Activated T-cell treated with anti-CD3 and anti-CD28 coated beads for 48 hours (primary cell): ENCODE data around the gene CMTM7.
"Not testable (repeated sequence)": the region's sequence is repeated elsewhere in the genome, so short reads cannot be mapped to it uniquely, and the experiment has no call there.

Experiments used
- DNase-seq: peaks from one replicate; pipeline ENCODE4 v3.0.0-alpha.2; 2020; ENCODE audit warnings: low read depth

The CMTM7 gene

DNA sequence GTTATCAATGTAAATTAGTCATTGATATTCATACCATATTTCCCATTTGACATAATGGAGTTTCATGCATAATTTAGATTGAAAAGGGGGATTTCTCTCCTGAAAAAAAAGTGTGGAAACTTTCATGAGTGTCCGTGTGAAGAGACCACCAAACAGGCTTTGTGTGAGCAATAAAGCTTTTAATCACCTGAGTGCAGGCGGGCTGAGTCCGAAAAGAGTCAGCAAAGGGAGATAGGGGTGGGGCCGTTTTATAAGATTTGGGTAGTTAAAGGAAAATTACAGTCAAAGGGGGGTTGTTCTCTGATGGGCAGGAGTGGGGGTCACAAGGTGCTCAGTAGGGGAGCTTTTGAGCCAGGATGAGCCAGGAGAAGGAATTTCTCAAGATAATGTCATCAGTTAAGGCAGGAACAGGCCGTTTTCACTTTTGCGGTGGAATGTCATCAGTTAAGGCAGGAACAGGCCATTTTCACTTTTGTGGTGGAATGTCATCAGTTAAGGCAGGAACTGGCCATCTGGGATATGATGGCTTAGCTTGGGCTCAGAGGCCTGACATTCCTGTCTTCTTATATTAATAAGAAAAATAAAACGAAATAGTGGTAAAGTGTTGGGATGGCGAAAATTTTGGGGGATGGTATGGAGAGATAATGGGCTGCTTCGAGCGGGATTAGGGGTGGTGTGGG, 69.3 kb downstream of the CMTM7 start:
- not testable (repeated sequence) for DNase-seq

DNA sequence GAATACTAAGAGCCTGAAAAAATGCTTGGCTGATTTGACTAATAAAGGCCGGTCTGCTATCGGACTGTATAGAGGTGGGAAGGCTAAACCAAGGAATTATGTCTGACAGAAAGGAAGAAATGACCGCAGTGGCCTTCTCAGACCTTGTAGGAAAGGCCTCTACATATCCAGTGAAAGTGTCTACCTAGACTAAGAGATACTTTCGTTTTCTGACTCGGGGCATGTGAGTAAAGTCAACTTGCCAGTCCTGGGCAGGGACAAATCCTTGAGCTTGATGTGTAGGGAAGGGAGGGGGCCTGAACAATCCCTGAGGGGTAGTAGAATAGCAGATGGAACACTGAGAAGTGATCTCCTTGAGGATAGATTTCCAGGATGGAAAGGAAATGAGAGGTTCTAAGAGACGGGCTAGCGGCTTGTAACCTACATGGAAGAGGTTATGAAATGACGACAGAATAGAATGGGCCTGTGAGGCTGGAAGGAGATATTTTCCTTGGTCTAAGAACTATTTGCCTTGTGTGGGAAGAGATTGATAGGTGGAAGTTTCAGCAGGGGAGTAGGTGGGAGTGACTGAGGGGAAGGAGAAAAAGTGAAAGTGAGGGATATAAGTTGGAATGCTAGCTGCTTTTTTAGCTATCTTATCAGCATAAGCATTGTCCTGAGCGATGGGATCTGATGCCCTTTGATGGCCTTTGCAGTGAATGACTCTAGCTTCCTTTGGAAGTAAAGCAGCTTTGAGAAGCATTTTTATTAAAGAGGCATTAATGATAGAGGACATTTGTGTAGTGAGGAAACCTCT, 70.7 kb downstream of the CMTM7 start:
- not testable (repeated sequence) for DNase-seq

DNA sequence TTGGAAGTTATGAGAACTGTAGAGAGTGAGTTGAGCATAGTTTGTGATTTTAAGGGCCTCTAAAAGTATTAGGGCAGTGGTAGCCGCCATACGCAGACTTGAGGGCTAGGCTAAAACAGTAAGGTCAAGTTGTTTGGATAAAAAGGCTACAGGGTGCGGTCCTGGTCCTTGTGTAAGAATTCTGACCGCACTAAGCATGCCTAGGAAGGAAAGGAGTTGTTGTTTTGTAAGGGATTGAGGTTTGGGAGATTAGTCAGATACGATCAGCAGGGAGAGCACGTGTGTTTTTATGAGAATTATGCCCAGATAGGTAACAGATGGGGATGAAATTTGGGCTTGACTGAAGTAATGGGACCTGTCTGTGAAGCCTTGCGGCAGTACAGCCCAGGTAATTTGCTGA, 71.8 kb downstream of the CMTM7 start:
- DNase-seq = not testable (repeated sequence)

DNA sequence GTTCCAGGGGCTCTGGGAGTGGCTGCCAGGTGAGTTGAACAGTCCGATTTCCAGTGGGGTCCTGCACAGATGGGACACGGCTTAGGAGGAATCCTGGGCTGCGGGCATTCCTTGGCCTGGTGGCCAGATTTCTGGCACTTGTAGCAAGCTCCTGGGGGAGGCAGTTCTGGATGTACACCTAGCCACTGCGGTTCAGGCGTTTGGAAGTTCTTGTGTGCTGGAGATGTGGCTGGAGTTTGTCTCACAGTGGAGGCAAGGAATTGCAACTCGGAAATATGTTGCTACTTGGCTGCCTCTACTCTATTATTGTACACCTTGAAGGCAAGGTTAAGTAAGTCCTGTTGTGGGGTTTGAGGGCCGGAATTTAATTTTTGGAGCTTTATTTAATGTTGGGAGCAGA, 73.1 kb downstream of the CMTM7 start:
- not testable (repeated sequence) for DNase-seq

DNA sequence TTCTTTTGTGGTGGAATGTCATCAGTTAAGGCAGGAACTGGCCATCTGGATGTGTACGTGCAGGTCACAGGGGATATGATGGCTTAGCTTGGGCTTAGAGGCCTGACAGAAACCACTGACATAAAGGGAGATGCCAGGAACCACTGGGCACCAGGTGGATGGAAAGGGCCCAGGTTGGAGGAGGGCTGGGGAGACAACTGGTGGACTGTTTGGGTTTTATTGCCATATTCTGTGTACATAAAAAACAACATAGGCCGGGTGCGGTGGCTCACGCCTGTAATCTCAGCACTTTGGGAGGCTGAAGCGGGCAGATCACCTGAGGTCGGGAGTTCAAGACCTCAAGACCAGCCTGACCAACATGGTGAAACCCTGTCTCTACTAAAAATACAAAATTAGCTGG, 75.2 kb downstream of the CMTM7 start:
- not testable (repeated sequence) for DNase-seq

DNA sequence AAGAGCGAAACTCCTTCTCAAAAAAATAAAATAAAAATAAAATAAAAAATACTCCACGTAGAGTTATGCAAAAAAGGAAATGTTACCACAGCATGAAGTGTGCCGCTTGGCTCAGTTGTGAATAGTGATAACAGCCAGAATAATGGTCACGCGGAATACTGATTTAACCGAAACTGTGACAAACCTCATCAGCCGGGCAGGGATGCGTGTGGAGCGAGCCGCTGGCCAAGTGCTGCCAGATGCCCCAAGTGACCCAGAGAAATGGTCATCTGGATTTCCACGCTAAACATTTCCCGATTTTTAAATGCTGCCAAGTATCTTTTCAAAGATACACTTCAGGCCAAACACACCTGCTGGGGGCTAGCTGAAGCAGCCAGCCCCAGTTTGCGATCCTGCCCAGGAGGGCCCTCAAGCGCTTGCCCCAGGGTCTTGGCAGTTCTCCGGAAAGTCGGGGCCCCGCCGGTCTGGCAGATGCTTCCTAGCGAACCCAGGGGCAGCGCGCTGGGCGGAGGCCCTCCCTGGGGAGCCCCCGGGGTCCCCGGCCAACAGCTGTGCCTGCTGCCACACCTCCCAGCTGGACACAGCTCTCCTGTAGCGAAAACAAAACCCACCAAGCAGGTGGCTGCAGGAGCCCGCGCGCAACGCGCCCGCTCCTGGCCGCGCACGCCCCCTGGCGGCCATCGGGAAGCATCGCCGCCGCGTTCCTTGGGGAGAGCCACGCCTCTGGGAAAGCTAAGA, 75.8 kb downstream of the CMTM7 start:
- peak; percentile 70 for DNase-seq

DNA sequence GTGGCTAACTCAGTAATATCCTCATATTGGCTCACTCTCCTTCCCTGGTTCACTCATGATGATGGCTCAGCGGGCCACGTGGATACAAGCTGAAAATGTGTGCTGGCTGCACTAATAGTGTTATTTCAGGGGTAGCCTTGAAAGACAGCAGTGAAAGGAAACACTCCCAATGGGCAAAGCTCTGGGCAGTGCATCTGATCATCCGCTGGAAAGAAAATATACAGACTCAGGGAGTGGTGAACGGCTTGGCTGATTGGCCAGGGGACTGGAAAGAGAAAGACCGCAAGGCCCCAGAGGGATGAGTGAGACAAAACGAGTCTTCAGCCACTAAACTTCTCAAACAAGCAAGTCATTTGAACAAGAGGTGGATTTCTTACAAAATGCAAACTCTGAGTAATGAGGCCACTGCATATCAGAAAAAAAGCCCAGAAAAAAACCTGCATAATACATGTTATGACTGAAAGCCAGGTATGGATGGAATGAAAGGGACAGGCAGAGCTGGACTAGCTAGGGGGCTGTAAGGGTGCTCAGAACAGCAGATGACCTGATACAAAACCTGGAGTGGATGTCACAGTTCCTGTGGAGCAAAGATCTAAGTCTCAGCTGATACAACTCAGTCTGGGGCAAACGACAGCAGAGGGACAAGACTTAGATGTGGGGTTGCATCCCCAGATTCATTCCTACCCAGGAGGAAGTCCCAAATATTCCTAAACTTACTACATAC, 77.7 kb downstream of the CMTM7 start:
- no peak for DNase-seq

DNA sequence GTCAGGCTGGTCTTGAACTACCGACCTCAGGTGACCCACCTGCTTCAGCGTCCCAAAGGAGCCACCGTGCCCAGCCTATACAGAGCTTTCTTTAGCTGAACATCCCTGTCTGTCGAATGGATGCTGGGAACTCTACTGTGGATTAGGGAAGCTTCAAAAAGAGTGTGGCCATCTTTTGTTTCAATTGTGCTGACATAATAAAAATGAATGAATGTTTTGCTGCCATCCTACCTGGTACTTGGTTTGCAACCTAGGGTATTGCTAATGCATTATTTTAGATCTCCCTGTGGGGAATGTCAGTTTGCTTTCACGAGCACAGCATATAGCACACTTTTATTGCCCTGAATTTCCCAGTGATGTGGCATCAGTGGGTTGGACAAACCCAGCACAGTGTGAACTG, 78.7 kb downstream of the CMTM7 start:
- DNase-seq = no peak

DNA sequence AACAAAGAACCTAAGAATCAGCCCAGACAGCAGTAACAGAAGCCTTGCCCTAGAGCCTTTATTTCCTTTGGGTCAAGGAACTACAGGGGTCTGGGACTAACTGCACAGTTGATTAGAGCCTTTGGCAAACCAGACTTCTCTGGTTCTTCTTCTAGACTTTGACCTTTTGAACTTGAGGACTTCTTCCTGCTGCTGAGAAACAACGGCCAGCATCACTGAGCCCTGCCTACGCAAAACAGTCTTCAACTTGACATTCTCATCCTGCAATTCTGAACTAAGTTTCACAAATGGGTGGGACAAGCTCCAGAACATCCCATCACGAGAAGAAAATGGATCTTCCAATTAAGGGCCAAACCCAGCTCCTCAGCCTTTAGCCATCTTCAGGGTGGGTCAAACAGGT, 79.6 kb downstream of the CMTM7 start:
- no peak for DNase-seq

DNA sequence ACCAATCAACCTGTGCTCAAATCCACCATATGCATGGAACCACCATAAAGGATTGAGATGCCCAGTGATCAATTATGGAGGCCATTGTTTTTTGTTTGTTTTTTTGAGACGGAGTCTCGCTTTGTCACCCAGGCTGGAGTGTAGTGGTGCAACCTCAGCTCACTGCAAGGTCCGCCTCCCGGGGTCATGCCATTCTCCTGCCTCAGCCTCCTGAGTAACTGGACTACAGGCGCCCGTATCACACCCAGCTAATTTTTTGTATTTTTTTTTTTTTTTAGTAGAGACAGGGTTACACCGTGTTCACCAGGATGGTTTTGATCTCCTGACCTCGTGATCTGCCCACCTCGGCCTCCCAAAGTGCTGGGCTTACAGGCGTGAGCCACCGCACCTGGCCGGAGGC, 80.5 kb downstream of the CMTM7 start:
- DNase-seq = not testable (repeated sequence)

DNA sequence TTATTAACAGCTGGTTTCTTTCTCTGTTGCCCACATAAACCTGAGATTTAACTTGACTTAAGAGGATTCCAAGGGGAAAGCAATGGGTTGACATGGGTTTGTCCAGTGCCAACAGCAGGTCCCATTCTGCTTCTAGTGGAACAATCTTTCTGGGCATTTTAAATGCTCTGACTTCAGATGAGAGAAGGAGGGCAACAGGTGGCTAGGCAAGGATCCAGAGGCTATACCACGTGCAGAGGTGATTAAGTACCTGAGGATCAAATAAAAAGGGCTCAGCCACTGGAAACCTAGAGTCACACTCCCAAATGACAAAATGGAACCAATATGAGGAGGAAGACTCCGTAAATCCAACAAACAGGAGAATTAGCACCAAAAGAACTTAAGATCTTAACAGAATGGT, 82.5 kb downstream of the CMTM7 start:
- no peak for DNase-seq

DNA sequence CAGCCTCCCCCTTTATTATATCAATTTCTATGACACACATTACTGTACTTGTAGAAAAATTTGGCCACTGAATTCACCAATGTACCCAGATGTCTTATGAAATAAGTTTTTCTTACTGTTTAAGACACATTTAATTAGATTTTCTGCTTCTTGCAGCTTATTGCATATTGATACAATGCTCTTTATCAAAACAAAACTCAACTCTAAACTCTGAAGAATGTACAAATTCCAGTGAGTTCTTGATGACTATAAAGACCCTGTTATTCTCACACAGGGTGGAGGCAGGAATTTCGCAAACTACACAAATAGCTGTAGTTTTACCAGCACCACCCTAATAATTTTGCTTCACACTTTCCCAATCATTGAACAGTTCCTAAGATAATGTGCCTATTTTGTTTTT, 89.0 kb downstream of the CMTM7 start:
- no peak for DNase-seq

DNA sequence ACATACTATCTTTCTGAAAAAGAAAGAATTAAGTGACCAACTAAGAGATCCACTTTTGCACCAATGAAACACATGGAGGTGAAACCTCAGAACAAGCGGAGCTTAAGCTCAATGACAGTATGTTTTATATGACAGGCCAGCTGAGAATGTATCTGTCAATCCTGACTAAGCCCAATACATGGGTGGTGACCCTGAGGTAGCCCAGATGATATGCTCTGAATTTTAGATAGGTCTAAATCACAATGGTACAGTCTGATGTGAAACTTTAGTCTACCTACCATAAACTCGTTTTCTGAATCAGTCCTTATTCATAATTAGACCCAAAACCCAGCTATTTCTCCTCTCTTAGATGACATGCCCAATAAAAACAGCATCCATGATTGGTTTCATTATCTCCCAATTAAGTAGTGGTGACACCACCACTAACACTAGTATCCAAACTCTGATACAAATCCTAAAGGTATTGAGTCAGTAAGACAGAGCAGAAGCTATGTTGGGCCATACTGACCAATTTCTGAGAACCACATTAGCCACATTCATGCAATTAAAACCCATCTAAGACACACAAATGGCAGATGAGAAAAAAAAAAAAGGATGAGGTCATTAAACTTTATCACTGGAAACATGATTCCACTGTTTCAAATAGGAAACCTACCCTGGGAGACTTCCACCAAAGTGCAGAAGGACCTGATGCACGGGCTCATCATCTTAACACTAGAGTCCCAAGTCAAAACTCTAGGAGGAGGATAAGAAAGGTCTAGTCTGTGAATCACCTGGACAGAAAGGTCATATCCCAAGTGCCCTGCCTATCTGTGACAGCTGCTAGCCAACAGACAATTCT, 90.4 kb downstream of the CMTM7 start:
- DNase-seq = no peak

DNA sequence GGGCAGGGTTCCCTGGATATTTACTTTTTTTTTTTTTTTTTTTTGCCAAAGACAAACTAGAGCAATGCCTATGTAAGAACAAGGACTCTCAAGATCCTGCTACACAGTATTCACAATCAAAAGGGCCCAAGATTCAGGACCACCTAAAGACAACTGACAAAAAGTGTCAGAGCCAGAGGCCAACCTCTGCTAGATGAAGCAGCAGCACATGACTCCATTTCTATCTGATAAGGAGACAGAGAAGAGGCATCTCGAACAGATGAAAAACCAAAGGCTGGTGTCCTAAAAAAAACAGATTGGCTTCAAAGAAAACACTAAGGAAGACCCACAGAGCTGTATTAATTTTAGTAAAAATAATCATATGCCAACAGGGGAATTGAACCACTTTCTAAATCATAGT, 91.0 kb downstream of the CMTM7 start:
- no peak for DNase-seq

DNA sequence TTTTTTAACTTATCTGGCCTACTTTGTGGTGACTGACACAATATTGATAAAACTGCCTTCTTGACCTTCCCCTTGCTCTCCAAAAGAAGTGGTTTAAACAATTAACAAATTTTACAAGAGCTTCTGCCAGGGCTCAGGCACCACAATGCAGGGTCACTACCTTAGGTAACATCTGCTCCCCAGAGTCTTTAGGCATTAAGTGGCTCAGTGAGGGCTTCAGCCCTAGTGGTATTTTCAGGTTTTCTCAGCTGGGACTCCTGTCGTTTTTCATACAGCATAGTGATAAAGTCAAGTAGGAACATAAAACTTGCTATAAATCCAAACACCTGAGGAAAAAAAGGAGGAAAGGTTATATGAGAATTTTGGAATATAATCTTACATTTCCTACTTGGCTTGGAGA, 92.1 kb downstream of the CMTM7 start:
- DNase-seq = no peak

DNA sequence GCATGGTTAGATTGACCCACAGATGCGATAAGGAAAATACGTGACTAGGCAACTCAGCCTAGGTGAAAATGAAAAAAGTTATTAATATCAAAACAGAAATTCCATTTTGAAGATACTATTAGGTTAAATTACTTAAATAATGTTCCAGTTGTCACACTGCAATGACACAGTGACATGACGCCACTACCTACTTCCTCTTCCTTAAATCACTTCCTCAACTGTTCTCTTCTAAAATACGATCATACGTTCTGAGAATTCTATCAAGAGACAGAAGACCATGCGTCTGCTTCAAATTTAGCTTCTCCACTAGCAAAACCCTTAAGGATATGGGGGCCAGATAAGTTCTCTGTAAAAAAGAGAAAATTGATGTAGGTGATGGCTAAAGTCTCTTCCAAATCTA, 92.8 kb downstream of the CMTM7 start:
- no peak for DNase-seq

DNA sequence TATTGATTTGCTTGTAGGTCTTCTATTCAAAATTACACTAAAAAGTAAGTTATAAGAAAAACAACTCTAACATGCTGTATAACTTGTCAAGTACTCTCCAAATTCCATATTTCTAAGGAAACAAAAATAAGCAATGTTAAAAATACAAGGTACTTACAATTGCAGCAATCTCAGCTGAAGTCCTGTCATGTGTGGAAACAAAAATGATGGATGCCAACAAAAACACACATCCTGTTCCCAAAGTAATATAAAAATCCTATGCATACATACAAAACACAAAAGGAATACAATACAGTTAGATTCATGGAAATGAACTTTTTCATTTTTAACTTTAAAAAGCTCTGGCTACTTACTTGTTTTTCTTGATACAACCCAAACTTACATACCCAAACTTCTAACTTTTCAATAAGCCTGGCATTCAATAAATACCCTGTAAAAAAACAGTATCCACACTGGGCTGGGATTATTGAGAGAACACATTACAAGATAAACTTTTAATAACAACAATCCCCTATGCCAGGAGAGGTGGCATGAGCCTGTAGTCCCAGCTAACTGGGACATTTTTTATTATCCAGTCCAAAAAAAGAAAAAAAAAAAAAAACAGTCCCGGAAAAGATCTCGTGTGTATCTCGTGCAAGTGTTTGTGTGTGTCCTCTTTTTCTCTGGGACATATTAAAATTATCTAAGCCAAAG, 96.3 kb downstream of the CMTM7 start:
- DNase-seq = no peak

DNA sequence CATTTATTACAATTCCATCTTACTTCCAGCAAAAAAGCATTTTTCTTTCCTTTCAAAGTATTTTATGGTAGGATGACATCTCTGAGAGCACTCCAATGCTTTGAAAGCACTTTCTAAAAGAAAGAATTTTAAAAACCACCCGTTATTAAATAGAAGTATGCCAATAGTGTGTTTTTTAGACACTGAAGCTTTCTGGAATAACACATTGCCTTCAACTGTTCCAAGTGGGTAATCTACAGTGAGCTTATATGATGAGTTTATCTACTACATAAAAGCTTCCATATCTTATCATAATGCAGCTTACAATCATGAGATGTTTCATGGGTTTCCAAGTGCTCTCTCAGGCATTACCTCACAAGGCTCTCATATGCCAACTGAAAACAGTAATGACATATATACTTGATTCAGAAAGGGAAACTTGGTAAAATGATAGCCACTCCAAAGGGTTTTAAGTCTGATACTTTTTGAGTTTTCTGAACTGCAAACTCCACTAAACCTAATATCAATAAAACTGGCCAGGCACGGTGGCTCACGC, 96.9 kb downstream of the CMTM7 start:
- no peak for DNase-seq

DNA sequence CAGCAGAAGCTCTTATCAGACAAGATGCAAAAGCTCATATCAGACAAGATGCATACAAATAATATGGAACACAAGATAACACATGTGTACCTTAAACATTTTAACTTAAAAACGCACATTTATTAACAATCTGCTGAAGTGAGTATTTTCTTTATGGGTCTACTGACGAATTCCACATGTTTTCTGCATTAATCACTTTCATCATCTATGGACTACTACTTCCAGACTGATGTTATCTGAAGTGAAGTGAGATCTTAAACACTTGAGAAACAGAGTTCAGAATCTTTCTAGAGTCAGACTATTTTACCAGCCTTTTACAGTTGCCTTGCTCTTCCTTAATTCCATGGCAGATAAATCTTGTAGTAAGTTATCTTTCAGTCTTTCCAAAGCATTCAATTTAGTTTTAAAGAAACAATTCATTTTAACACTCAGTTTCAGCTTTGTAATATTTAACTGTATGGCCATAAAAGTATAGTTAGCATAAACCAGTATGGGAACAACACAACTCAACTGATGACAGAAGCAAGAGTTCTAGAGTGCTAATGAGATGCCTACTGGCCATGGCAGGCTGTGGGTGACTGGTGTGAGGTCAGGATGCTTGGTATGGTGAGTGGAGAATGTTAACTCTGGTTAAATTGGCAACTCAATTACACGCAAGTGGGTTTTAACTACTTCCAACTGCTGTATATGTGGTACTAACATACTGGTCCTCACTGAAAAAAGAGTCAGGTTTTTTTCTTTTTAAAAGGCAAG, 101.2 kb downstream of the CMTM7 start:
- DNase-seq = no peak
